Natural killer cell (primary cell): ENCODE measurements around the gene CASK. TPM values are rescaled to one million over a fixed set of nuclear protein-coding genes. Genes with fewer than 3 reads are reported as not detected.

Source experiments
- ATAC-seq, 3 donors: fragments of 150-1000 bp in 2 of 3; fragments of 200-7000 bp in 1 of 3; cut with Tn5 transposase; 1 replicate in 1 of 3; 2 replicates in 2 of 3; pipeline ENCODE4 v1.10.0; 2021; ENCODE audit warnings: mild to moderate bottlenecking in 2 of 3, moderate library complexity in 2 of 3
- DNase-seq, 2 donors: peaks; one replicate each; pipeline versions ENCODE4 v3.0.0 to v3.0.0-alpha.2; 2013 to 2021; ENCODE audit warnings: mixed read lengths in 1 of 2
- H3K27ac ChIP-seq: one replicate; pipeline ENCODE4 v1.5.1; 2013; ENCODE audit warnings: mild to moderate bottlenecking, low read length
- H3K27me3 ChIP-seq: one replicate; pipeline ENCODE4 v1.6.1; 2013; ENCODE audit warnings: low read length; ENCODE audit not compliant: control insufficient read depth, insufficient read depth
- H3K36me3 ChIP-seq: one replicate; pipeline ENCODE4 v1.6.1; 2013; ENCODE audit warnings: low read length; ENCODE audit not compliant: control insufficient read depth, insufficient read depth
- H3K4me1 ChIP-seq: one replicate; pipeline ENCODE4 v1.6.1; 2013; ENCODE audit warnings: low read length; ENCODE audit not compliant: control insufficient read depth, insufficient read depth
- H3K4me3 ChIP-seq: one replicate; pipeline ENCODE4 v1.5.1; 2013; ENCODE audit warnings: low read length
- H3K9me3 ChIP-seq: one replicate; pipeline ENCODE4 v1.6.1; 2013; ENCODE audit warnings: low read length; ENCODE audit not compliant: control insufficient read depth, insufficient read depth
- H3K27ac Mint-ChIP-seq, 2 donors: one replicate each; pipeline ENCODE4 v1.8.0; 2022; ENCODE audit warnings: mild to moderate bottlenecking in 2 of 2, mixed read lengths in 2 of 2, moderate library complexity in 1 of 2
- H3K27me3 Mint-ChIP-seq, 2 donors: one replicate each; pipeline ENCODE4 v1.8.0; 2022; ENCODE audit warnings: low read depth in 2 of 2, mixed read lengths in 2 of 2
- H3K36me3 Mint-ChIP-seq: one replicate; pipeline ENCODE4 v1.8.0; 2022; ENCODE audit warnings: mixed read lengths
- H3K4me1 Mint-ChIP-seq, 2 donors: one replicate each; pipeline ENCODE4 v1.8.0; 2022; ENCODE audit warnings: mixed read lengths in 2 of 2
- H3K4me3 Mint-ChIP-seq: one replicate; pipeline ENCODE4 v1.8.0; 2022; ENCODE audit warnings: mild to moderate bottlenecking, moderate library complexity, mixed read lengths
- H3K9me3 Mint-ChIP-seq, 2 donors: one replicate each; pipeline ENCODE4 v1.8.0; 2022; ENCODE audit warnings: mixed read lengths in 2 of 2
- CTCF ChIP-seq: fragments of 200-600 bp; IDR thresholded peaks from one replicate; pipeline ENCODE4 v1.8.0; 2022; ENCODE audit warnings: antibody characterized with exemption
- WGBS: methylation state at CpG from one replicate; pipeline ENCODE4 v1.1.7; 2013; ENCODE audit warnings: missing lambda C conversion rate; ENCODE audit not compliant: insufficient coverage; 5-methylcytosine and 5-hydroxymethylcytosine counted together
- intact Hi-C: fragments of 100-400 bp; cut with micrococcal nuclease; formaldehyde crosslinking; loops from one replicate; pipeline ENCODE4 v1.14.2; 2022
- total RNA-seq, 4 donors: library from RNA; stranded (reverse); fragments of 120-200 nt in 1 of 4; gene quantifications; one replicate each; pipeline versions ENCODE4 v1.2.3 to v1.2.4, GENCODE V29; 2013 to 2022

The CASK gene
- total RNA-seq, 3 donors from 2014 or later (not counting 1 experiment from before 2014, with no cell fraction given) = 23.5 to 27.9 (median 25.6) TPM

GRCh38 chrX:41688156-41688555 is 235.2 kb downstream of the CASK start:
- Histone ChIP-seq H3K36me3 (no peaks in the 10 kb centered on the region), H3K27me3 (no peaks in the 10 kb centered on the region), H3K9me3 (no peaks in the 10 kb centered on the region), H3K27ac (no peak overlapping the region), H3K4me1 (peaks cover 12% of the 10 kb centered on the region), H3K4me3 (no peak overlapping the region)
- ATAC-seq (no peak), DNase-seq (no peak)
- intact Hi-C loops = no loop called here
- H3K9me3 Mint-ChIP-seq = no peaks in the 10 kb centered on the region
- H3K4me1 Mint-ChIP-seq = peaks cover 18 to 19% of the 10 kb centered on the region in 2 donors
- no peak overlapping the region for H3K27ac Mint-ChIP-seq
- TF ChIP-seq CTCF = no peak
- no peaks in the 10 kb centered on the region for H3K36me3 Mint-ChIP-seq
- H3K4me3 Mint-ChIP-seq = no peak overlapping the region
- peaks cover 3 to 23% of the 10 kb centered on the region in 2 donors for H3K27me3 Mint-ChIP-seq
- WGBS = no CpG with 5 or more reads among the region's 2 CpGs

- H3K4me3 Mint-ChIP-seq = no peak overlapping the region
- Histone ChIP-seq H3K27me3 (no peaks in the 10 kb centered on the region), H3K27ac (no peak overlapping the region), H3K4me3 (no peak overlapping the region), H3K9me3 (no peaks in the 10 kb centered on the region), H3K36me3 (no peaks in the 10 kb centered on the region), H3K4me1 (peaks cover 10% of the 10 kb centered on the region)
- WGBS = no CpG with 5 or more reads among the region's 4 CpGs
- intact Hi-C loops = no loop called here
- H3K27ac Mint-ChIP-seq = no peak overlapping the region
- ATAC-seq = no peak
- H3K4me1 Mint-ChIP-seq = peaks cover 9% of the 10 kb centered on the region in 2 donors
- H3K36me3 Mint-ChIP-seq = no peaks in the 10 kb centered on the region
- no peaks in the 10 kb centered on the region for H3K9me3 Mint-ChIP-seq
- no peak for DNase-seq
- no peak for TF ChIP-seq CTCF
- H3K27me3 Mint-ChIP-seq = peaks cover 3 to 23% of the 10 kb centered on the region in 2 donors
Measured at GRCh38 chrX:41686788-41687187, 236.6 kb downstream of the CASK start.

- no peaks in the 10 kb centered on the region for H3K36me3 ChIP-seq
- H3K4me1 ChIP-seq = peaks cover 8% of the 10 kb centered on the region
- H3K9me3 ChIP-seq = no peaks in the 10 kb centered on the region
- H3K27me3 ChIP-seq = no peaks in the 10 kb centered on the region
- Mint-ChIP-seq H3K27me3 (peaks cover 3 to 23% of the 10 kb centered on the region in 2 donors), H3K36me3 (no peaks in the 10 kb centered on the region), H3K4me3 (no peak overlapping the region), H3K9me3 (no peaks in the 10 kb centered on the region), H3K4me1 (peaks cover 9% of the 10 kb centered on the region in 2 donors), H3K27ac (no peak overlapping the region)
- intact Hi-C loops = no loop called here
- H3K27ac ChIP-seq = no peak overlapping the region
- WGBS = no CpG with 5 or more reads among the region's 2 CpGs
- no peak for DNase-seq
- no peak overlapping the region for H3K4me3 ChIP-seq
- no peak for ATAC-seq
- no peak for TF ChIP-seq CTCF
Measured at GRCh38 chrX:41684940-41685339, 238.4 kb downstream of the CASK start.

GRCh38 chrX:41684138-41684537 is 239.2 kb downstream of the CASK start:
- no peaks in the 10 kb centered on the region for H3K27me3 ChIP-seq
- Mint-ChIP-seq H3K9me3 (no peaks in the 10 kb centered on the region), H3K4me3 (no peak overlapping the region), H3K27me3 (peaks cover 3 to 23% of the 10 kb centered on the region in 2 donors), H3K36me3 (no peaks in the 10 kb centered on the region), H3K4me1 (peaks cover 9% of the 10 kb centered on the region in 2 donors), H3K27ac (no peak overlapping the region)
- DNase-seq = no peak
- H3K27ac ChIP-seq = no peak overlapping the region
- ATAC-seq = no peak
- H3K9me3 ChIP-seq = no peaks in the 10 kb centered on the region
- H3K4me3 ChIP-seq = no peak overlapping the region
- peaks cover 8% of the 10 kb centered on the region for H3K4me1 ChIP-seq
- WGBS = 90% methylated on average over 2 of the region's 3 CpGs
- no peaks in the 10 kb centered on the region for H3K36me3 ChIP-seq
- TF ChIP-seq CTCF = no peak
- intact Hi-C loops = no loop called here
